ENCODE data around the gene SPACA4. TPM values are rescaled to one million over a fixed set of nuclear protein-coding genes. Genes with fewer than 3 reads are reported as not detected.

SPACA4 gene
- total RNA-seq, 1 donor from 2014 or later: not detected

DNA sequence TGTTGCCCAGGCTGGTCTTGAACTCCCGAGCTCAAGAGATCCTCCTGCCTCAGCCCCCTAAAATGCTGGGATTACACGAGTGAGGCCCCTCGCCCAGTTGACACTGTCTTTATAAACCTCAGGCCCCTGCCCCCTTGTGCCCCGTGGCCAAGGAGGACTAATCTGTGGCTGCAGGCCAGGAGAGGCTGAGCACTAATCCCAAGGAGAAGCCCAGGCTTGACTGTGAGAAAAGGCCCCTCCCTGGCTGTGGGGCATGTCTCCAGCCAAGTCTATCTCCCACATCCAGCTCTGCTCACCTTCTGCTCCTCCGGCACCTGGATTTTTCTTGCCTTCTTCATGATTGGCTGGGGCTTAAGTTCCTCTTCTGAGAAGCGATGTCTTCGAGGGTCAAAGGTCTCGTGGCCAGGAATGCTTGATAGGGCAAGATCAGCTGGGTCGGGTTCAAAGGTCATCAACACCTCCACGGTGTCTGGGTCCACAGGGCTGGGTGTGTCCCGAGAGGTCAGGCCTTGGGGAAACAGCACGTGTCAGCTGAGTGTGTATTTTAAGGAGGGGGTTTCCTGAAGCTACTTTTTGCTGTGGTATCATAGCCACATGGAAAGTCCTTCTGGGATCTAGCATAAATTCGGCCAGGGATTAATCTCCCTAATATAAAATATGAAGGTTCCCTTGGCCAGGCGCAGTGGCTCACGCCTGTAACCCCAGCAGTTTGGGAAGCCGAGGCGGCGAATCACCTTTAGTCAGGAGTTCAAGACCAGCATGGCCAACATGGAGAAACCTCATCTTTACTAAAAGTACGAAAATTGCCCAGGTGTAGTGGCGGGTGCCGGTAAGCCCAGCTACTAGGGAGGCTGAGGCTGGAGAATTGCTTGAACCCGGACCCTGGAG is 26.9 kb downstream of the SPACA4 start:
- intact Hi-C loops (cut with micrococcal nuclease): loop anchor here (1.0 to 10.0 kb wide), 2 partner anchors 14 to 1379 kb away; partner anchors contain the start of genes CCDC9, RPL18 and SPHK2

DNA sequence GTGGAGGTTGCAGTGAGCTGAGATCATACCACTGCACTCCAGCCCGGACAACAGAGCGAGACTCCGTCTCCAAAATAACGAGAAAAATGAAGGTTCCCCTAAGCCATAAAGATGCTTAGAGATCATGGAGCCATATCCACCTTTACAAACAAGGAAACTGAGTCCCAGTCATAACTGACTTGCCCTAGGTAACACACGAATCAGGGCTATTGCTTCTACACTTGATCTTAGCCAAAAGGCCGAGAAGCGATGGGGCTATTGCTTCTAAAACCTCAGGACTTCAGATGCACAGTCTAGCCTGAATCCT is 27.4 kb downstream of the SPACA4 start:
- intact Hi-C loops (cut with micrococcal nuclease): loop anchor here (1.0 to 10.0 kb wide), 2 partner anchors 15 to 1379 kb away; partner anchors contain the start of genes CCDC9, RPL18 and SPHK2

- intact Hi-C loops (cut with micrococcal nuclease): loop anchor here (1.0 to 10.0 kb wide), 5 partner anchors 15 to 1380 kb away; partner anchors contain the start of genes C19orf73, CCDC9, NUCB1 and PPFIA3
Observed at GRCh38 chr19:48634424-48635262, 28.1 kb downstream of the SPACA4 start.

- intact Hi-C loops (cut with micrococcal nuclease): loop anchor here (5.0 to 10.0 kb wide), 4 partner anchors 267 to 1381 kb away; partner anchors contain the start of genes C19orf73, CCDC9, NUCB1 and PPFIA3
Observed at GRCh38 chr19:48635263-48635965, 28.9 kb downstream of the SPACA4 start.

GRCh38 chr19:48635966-48636858 is 29.7 kb downstream of the SPACA4 start:
- intact Hi-C loops (cut with micrococcal nuclease): loop anchor here (2.0 to 10.0 kb wide), 5 partner anchors 266 to 1381 kb away; partner anchors contain the start of genes C19orf73, CCDC9, NUCB1 and PPFIA3

DNA sequence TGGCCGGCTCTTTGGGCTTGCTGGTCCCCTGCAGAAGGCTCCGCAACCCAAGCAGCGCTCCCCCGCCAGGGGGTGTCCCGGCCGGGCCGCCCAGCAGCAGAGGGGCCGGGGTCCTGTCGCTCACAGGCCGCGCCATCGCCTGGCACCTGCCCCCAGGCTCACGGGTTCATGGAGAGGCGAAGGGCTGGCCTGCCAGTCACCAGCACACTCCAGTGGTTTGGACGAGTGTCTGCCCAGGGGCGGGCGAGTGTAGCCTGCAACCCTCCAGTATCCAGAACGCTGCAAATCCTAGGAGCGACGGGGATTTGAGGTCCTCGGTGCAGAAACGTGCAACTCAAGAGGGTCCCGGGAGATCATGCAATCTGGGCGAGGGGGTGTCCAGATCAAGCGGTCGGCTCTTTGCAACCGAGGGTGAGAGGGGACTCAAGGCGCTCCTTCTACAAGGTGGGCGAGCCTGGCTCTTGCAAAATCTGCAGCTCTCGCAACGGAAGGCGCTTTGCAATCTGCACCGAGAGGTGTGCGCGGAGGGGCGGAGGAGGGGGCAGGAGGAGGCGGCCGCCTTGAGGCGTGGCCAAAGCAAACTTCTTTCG is 30.4 kb downstream of the SPACA4 start, which contains the start of gene DBP:
Gene DBP, minus strand, starts transcription at position 521 of the 590 bp plus-strand sequence. Its CDS starts 385 bp downstream, at position 136.
- intact Hi-C loops (cut with micrococcal nuclease): loop anchor here (1.0 to 10.0 kb wide), 11 partner anchors 13 to 1382 kb away; partner anchors contain the start of genes C19orf73, CCDC9, CYTH2 and GYS1

DNA sequence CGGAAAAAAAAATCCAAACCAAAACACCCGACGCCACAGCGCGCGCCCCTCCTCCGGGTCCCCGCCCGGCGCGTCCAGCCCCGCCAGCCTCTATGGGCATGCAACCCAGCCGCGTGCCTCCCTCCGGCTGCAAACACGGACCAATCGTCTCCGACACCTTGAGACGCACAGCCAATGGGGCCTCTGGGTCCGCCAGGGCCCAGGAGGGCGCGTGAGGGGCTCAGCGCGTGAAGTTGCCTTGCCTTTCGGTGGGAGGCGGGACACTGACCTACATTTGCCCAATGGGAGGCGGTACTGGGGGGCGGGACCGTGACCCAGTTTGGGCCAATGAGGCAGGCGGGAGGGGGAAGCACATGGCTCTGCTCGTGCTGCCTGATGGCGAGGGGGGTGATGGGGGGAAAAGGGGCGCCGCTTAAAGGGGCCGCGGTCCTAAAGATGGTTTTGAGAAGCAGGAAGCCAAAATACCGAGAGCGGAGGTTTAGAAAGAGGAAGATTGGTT is 31.0 kb downstream of the SPACA4 start:
- intact Hi-C loops (cut with micrococcal nuclease): loop anchor here (1.0 to 10.0 kb wide), 11 partner anchors 13 to 1383 kb away; partner anchors contain the start of genes C19orf73, CCDC9, CYTH2 and GYS1

DNA sequence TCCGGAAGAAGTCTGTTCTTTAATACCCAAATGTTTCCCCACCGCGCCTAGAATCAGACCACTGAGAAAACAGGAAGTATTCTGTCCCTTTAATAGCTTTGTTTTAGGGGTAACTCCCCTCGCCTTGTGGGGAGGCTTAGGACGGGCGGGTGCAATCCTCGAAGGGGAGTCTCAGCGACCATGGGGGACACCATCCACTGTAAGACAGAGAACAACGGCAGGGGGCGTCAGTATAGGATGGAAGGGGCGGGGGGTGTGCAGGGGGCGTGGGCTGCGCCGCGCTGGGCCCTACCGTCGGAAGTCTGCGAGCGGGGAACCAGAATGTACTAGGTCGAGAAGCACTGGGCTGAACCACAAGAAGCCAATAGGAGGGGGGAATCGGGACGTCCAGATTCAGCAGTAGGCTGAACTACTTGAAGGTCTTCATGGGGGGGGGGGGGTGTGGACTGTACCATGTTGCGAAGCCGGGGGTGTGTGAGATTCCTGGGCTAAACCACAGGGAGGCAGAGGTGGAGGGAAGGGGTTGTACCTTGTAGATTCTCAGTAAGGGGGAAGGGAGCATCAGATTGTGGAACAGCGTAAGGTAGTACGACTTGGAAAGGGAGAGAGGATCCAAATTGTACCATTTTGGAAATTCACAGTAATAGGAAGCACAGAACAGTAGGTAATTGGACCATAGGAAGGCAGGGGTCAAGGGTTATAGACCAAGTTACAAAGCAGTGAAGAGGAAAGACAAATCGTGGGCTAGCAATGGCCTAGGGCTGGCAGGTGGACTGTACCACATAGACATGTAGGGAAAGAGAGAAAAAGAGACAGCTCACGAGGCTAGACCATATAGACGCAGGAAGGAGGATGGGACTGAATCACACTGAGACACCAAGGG is 31.6 kb downstream of the SPACA4 start:
- intact Hi-C loops (cut with micrococcal nuclease): loop anchor here (1.0 to 10.0 kb wide), 13 partner anchors 8 to 1383 kb away; partner anchors contain the start of genes C19orf73, CA11, CCDC9 and CYTH2

DNA sequence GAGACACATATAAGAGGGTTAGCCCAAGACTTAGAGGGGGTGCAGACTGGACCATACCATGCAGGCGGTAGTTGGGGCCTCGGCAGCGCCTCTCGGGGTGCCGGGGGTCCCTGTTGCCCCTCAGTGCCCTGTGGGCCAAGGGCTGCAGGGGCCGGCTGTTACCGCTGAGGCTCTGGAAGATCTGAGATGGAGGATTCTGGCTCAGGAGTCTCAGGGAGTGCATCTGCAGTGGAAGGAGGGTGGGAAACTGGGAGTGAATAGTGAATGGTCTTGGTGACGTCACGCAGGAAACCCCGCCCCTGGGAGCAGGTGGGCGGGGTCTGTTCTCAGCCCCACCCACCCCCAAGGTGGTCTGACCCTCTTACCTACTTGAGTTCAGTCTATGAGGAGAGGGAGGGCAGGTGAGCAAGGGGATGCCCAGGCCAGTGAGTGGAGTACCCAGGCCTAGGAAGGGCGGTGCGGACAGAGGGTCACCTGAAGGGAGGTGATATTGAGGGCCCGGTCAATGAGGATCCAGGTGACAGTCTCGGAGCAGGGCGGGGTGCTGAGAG is 32.4 kb downstream of the SPACA4 start:
- intact Hi-C loops (cut with micrococcal nuclease): loop anchor here (1.0 to 10.0 kb wide), 6 partner anchors 7 to 1384 kb away; partner anchors contain the start of genes C19orf73, CA11, CCDC9 and NUCB1

- intact Hi-C loops (cut with micrococcal nuclease): loop anchor here (5.0 to 10.0 kb wide), 4 partner anchors 263 to 1385 kb away; partner anchors contain the start of genes C19orf73, CCDC9, NUCB1 and PPFIA3
Observed at GRCh38 chr19:48639483-48640375, 33.2 kb downstream of the SPACA4 start.

GRCh38 chr19:48641850-48642249 is 35.3 kb downstream of the SPACA4 start:
- intact Hi-C loops (cut with micrococcal nuclease): no loop called here

DNA sequence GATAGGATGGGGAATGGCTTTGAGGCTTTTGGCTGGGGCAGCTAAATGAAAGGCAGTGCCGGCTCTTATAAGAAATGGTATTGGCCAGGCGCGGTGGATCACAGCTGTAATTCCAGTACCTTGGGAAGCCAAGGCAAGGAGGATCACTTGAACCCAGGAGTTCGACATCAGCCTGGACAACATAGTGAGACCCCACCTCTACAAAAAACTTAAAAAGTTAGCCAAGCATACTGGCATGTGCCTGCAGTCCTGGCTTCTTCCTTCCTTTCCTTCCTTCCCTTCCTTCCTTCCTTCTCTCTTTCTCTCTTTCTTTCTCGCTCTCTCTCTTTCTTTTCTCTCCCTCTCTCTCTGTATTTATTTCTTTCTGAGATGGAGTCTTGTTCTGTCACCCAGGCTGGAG is 36.3 kb downstream of the SPACA4 start:
- intact Hi-C loops (cut with micrococcal nuclease): no loop called here

DNA sequence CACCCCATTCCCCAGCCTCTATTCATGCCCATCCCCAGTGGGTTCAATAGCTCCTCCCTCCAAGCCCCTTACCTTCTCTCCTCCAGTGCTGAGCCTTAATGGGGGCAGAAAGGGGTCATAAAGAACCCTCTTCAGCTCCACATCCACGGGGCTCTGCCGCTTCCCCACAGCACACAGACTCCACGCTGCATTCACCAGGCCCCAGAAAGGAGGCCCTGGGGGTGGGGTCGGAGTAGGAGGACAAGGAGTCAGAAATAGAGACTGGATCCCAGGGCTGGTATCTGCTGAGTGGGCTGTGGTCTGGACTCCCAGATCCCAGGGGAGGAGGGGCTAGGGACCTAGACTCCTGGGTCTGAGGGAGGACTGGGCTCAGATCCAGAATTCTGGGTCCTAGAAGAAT is 37.8 kb downstream of the SPACA4 start:
- intact Hi-C loops (cut with micrococcal nuclease): loop anchor here (1.0 kb wide), 1 partner anchor 228 kb away; the partner anchor contains the start of gene PPP1R15A

GRCh38 chr19:48644839-48645619 is 38.5 kb downstream of the SPACA4 start:
- intact Hi-C loops (cut with micrococcal nuclease): loop anchor here (1.0 to 5.0 kb wide), 3 partner anchors 227 to 807 kb away; partner anchors contain the start of genes ALDH16A1, PIH1D1 and PPP1R15A

GRCh38 chr19:48645620-48646000 is 39.1 kb downstream of the SPACA4 start:
- intact Hi-C loops (cut with micrococcal nuclease): loop anchor here (5.0 kb wide), 2 partner anchors 327 to 807 kb away; partner anchors contain the start of genes ALDH16A1 and PIH1D1

All from T-helper 1 cell treated with Interleukin-12 subunit alpha and Interleukin-12 subunit beta and Interleukin-4 antibody, amounts not matched to agents 30 ng/mL and 1 ng/mL, for 36 hours (primary cell).